ENCODE measurements around the gene F11. TPM values are rescaled to one million over a fixed set of nuclear protein-coding genes. Genes with fewer than 3 reads are reported as not detected.
"Not testable (repeated sequence)": the region's sequence is repeated elsewhere in the genome, so short reads cannot be mapped to it uniquely, and the experiment has no call there.

F11 gene
- total RNA-seq, 2 experiments from 2014 or later: not detected

DNA sequence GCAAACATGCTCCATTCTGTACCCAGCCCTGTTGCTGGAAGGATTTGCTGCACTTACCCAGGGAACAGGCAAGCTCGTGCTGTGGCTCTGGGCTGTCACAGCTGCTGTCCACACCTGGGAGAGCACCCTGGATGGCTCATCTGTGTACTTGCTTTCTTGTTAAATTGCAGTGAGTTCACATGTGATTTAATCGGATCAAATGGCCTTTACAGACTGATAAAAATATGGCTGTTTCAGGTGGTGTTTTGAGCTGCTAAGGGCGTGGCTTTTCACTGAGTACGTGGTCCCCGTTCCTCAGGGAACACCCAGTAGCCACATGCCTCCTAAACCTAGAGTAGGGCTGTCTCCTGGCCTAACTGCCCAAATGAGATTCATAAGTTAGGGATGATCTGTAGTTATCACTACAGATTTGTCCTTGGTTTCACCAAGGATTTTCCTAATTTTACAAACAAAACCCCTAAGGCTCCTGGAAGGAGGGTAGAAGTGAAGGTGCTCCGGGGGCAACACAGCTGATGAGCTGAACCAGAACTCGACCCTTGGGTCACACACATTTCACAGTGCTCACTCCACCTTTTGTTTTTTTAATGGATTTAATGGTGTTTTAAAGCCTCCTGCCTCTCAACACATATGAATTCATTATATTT, 25.0 kb upstream of the F11 start:
- Mint-ChIP-seq H3K27ac (no peak overlapping the region), H3K4me1 (no peaks in the 10 kb centered on the region), H3K4me3 (no peak overlapping the region), H3K9me3 (no peaks in the 10 kb centered on the region), H3K36me3 (ENCODE audit: low read depth) (no peaks in the 10 kb centered on the region), H3K27me3 (no peaks in the 10 kb centered on the region)
- POLR2A ChIA-PET: no interaction called here
- CTCF ChIA-PET: no interaction called here
- DNase-seq: no peak

DNA sequence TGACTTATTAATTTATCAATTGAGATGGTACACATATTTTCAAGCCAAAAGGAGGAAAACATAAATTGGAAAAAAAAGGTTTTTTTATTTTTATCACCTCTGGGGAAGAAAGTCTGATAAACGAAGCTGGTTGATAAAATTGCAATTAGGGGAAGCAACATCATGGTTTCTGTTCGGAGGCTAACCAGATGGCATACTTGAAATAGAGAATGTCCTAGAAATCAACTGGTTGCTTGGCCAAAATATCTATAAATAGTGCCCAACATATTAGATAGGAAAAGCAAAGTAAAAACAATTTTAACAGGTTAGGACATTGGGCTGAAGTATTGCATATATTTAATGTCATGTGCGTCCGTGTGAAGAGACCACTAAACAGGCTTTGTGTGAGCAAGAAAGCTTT, 24.4 kb upstream of the F11 start:
- no peak for DNase-seq
- no peak overlapping the region for H3K4me3 Mint-ChIP-seq
- ChIA-PET POLR2A (no interaction called here), CTCF (no interaction called here)
- H3K27me3 Mint-ChIP-seq: no peaks in the 10 kb centered on the region
- no peaks in the 10 kb centered on the region for H3K36me3 Mint-ChIP-seq (ENCODE audit: low read depth)
- H3K27ac Mint-ChIP-seq: no peak overlapping the region
- H3K9me3 Mint-ChIP-seq: no peaks in the 10 kb centered on the region
- no peaks in the 10 kb centered on the region for H3K4me1 Mint-ChIP-seq

DNA sequence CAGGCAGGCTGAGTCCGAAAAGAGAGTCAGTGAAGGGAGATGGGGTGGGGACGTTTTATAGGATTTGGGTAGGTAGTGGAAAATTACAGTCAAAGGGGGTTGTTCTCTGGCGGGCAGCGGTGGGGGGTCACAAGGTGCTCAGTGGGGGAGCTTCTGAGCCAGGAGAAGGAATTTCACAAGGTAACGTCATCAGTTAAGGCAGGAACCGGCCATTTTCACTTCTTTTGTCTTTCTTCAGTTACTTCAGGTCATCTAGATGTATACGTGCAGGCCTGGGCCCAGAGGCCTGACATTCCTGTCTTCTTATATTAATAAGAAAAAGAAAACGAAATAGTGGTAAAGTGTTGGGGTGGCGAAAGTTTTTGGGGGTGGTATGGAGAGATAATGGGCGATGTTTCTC, 24.0 kb upstream of the F11 start:
- CTCF ChIA-PET; H3K27me3 Mint-ChIP-seq; H3K4me1 Mint-ChIP-seq; H3K9me3 Mint-ChIP-seq; H3K4me3 Mint-ChIP-seq; POLR2A ChIA-PET; DNase-seq; H3K36me3 Mint-ChIP-seq (ENCODE audit: low read depth); H3K27ac Mint-ChIP-seq: not testable (repeated sequence)

DNA sequence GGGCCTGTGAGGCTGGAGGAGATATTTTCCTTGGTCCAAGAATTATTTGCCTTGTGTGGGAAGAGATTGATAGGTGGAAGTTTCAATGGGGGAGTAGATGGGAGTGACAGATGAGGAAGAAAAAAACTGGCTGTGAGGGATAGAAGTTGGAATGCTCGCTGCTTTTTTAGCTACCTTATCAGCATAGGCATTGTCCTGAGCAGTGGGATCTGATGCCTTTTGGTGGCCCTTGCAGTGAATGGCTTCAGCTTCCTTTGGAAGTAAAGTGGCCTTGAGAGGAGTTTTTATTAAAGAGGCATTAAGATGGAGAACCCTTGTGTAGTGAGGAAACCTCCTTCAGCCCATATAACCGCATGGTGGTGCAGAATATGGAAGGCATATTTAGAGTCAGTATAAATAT, 22.7 kb upstream of the F11 start:
- CTCF ChIA-PET: no interaction called here
- no peak for DNase-seq
- Mint-ChIP-seq H3K36me3 (ENCODE audit: low read depth) (no peaks in the 10 kb centered on the region), H3K4me3 (no peak overlapping the region), H3K27ac (no peak overlapping the region), H3K9me3 (no peaks in the 10 kb centered on the region), H3K4me1 (no peaks in the 10 kb centered on the region), H3K27me3 (no peaks in the 10 kb centered on the region)
- POLR2A ChIA-PET: no interaction called here

DNA sequence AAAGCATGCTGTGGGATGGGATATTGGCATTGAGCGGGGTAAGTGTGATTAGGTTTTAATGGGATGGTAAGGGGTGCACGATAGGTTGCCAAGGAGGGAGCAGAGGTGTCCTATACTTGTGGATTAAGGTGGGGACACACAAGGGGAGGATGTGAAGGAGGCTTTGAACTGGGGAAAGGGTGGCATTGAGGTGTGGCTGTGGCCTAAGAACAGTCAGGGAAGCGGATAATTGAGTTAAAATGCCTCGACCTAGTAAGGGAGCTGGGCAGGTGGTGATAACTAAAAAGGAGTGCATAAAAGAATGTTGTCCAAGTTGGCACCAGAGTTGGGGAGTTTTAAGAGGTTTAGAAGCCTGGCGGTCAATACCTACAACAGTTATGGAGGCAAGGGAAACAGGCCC, 21.2 kb upstream of the F11 start:
- Mint-ChIP-seq H3K4me1 (no peaks in the 10 kb centered on the region), H3K4me3 (no peak overlapping the region), H3K9me3 (no peaks in the 10 kb centered on the region), H3K27me3 (no peaks in the 10 kb centered on the region), H3K27ac (no peak overlapping the region), H3K36me3 (ENCODE audit: low read depth) (no peaks in the 10 kb centered on the region)
- ChIA-PET POLR2A (no interaction called here), CTCF (no interaction called here)
- DNase-seq: no peak

DNA sequence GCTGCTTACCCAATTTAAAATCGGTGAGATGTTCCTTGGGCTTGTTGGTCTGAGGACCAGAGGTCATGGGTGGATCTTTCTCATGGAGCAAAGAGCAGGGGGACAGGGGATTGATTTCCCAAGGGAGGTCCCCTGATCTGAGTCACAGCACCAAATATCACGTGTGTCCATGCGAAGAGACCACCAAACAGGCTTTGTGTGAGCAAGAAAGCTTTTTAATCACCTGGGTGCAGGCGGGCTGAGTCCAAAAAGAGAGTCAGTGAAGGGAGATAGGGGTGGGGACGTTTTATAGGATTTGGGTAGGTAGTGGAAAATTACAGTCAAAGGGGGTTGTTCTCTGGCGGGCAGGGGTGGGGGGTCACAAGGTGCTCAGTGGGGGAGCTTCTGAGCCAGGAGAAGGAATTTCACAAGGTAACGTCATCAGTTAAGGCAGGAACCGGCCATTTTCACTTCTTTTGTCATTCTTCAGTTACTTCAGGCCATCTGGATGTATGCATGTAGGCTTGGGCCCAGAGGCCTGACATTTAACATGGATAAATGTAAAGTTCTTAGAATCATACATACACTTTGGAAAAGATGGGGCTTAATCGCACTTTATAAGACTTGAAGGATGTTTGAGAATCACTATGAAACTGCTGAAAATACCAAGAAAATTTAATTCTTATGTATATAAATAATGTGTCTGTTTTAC, 18.8 kb upstream of the F11 start:
- CTCF ChIA-PET; DNase-seq; H3K9me3 Mint-ChIP-seq; POLR2A ChIA-PET; H3K36me3 Mint-ChIP-seq (ENCODE audit: low read depth); H3K4me3 Mint-ChIP-seq; H3K27me3 Mint-ChIP-seq; H3K27ac Mint-ChIP-seq; H3K4me1 Mint-ChIP-seq: not testable (repeated sequence)

DNA sequence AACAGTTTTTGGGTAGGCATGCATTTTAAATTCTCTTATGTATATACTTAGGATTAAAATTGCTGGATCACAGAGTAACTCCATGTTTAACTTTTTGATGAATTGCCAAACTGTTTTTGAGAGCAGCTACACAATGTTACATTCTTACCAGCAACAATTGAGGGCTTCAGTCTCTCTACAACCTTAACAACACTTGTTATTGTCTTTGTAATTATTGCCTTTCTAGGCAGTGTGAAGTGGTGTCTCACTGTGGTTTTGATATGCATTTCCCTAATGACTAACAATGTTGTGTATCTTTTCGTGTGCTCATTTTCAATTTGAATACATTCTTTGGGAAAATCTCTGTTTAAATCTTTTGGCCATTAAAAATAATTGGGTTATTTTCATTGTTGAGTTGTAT, 17.3 kb upstream of the F11 start:
- ChIA-PET CTCF (no interaction called here), POLR2A (no interaction called here)
- no peak overlapping the region for H3K4me3 Mint-ChIP-seq
- H3K27me3 Mint-ChIP-seq: no peaks in the 10 kb centered on the region
- H3K9me3 Mint-ChIP-seq: no peaks in the 10 kb centered on the region
- H3K36me3 Mint-ChIP-seq (ENCODE audit: low read depth): no peaks in the 10 kb centered on the region
- H3K4me1 Mint-ChIP-seq: no peaks in the 10 kb centered on the region
- DNase-seq: no peak
- no peak overlapping the region for H3K27ac Mint-ChIP-seq

DNA sequence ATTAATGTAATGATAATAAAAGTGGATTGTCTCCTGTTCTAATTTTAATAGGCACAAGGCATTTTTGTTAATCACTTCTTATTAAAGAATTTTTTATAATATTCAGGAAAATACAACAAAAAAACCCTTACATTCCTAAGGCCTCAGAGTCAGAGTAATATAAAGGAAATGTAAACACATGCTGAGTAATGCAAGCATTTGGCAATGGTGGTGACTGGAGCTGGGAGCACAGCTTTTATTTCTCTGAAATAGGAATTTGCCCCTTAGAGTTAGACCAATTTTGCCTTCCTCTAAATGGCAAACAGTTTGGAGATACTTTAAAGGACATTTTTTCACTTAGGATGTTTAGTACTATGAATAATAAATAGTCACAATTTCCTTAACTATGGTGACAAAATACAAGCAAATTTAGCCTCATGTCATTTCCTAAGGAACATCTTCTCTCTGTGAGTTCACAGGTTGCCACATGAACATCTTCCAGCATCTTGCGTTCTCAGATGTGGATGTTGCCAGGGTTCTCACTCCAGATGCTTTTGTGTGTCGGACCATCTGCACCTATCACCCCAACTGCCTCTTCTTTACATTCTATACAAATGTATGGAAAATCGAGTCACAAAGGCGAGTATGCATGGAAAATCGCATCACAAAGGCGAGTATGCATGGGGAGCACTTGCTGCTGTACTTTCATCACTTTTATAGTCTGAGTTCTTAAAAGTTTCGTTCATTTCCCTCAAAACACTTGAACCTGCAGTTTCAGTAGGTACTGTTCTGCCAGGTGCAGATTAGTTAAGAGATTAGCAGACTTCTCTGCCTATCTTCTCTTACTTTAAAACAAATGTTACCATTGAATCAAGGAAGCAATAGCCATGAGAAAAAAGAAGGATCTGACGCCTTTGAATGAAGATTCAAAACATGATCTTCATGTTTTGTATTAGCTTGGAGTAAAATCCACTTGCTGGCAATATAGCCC, 15.9 kb upstream of the F11 start:
- CTCF ChIA-PET: no interaction called here
- Mint-ChIP-seq H3K36me3 (ENCODE audit: low read depth) (no peaks in the 10 kb centered on the region), H3K27me3 (no peaks in the 10 kb centered on the region), H3K9me3 (no peaks in the 10 kb centered on the region), H3K4me3 (no peak overlapping the region), H3K4me1 (no peaks in the 10 kb centered on the region), H3K27ac (no peak overlapping the region)
- POLR2A ChIA-PET: no interaction called here
- DNase-seq: no peak

DNA sequence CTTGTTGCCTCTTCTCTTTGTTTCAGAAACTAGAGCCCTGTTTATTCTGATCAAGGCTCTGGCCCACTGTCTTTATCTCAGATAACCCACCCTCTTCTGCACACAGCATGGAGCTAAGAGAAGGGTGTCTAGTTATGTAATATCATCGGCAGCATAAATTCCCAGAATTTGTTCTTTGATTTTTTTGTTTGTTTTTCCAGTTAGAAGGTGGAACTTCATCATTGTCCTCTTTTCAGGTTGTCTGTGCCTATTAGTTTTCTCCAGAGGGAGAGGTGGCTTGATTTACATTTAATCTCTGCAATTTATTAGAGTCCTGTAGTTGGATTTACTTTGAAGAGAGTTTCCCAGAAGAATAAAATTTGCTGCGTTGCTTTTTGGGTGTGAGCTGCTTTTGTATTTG, 15.2 kb upstream of the F11 start:
- Mint-ChIP-seq H3K27ac (no peak overlapping the region), H3K4me1 (no peaks in the 10 kb centered on the region), H3K36me3 (ENCODE audit: low read depth) (no peaks in the 10 kb centered on the region), H3K27me3 (no peaks in the 10 kb centered on the region), H3K9me3 (no peaks in the 10 kb centered on the region), H3K4me3 (no peak overlapping the region)
- no peak for DNase-seq
- POLR2A ChIA-PET: no interaction called here
- CTCF ChIA-PET: no interaction called here

DNA sequence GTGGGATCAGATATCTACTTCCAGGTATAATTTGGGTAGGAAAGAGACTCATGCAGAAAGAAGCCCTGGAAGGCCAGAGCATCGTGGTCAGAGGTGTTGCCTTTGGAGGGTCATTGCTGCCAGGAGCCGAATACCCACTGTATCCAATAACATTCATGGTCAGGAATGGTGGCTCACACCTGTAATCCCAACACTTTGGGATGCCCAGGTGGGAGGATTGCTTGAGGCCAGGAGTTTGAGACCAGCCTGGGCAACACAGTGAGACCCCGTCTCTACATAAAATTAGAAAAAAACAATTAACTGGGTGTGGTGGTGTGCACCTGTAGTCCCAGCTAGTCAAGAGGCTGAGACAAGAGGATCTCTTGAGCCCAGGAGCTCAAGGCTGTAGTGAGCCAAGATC, 10.9 kb upstream of the F11 start:
- H3K4me1 Mint-ChIP-seq: no peaks in the 10 kb centered on the region
- CTCF ChIA-PET: no interaction called here

DNA sequence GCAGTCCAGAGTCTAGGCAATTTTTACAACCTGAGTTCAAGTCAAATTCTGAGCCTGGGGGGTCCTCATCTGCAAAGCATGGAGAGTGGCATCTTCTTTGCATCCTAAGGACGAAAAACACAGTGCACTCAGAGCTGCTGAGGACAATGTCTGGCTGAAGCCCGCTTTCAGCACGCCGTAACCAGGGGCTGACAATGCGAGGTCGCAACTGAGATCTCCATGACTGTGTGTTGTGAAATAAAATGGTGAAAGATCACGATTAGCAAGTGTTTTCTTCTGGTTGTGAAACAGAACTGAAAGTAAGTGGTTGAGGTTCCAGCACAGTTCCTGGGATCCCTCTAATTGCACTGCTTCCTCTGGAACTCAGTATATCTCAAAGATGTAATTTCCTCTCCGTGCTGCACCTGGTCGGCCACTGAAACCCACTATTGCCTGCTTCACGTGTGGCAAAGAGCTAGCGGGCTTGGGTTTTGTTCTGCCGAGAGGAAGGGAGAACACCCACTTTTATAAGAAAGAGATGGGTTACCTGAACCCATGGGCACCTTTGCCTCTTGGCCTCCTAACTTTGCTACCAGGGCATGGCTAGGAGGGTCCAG, 7.7 kb upstream of the F11 start:
- H3K4me3 Mint-ChIP-seq: no peak overlapping the region
- ChIA-PET POLR2A (no interaction called here), CTCF (no interaction called here)
- H3K36me3 Mint-ChIP-seq (ENCODE audit: low read depth): no peaks in the 10 kb centered on the region
- H3K27ac Mint-ChIP-seq: no peak overlapping the region
- H3K4me1 Mint-ChIP-seq: no peaks in the 10 kb centered on the region
- DNase-seq: no peak
- H3K27me3 Mint-ChIP-seq: no peaks in the 10 kb centered on the region
- H3K9me3 Mint-ChIP-seq: no peaks in the 10 kb centered on the region

More for the DNA sequence above, 10.9 kb upstream of the F11 start:
- Mint-ChIP-seq H3K27me3 (no peaks in the 10 kb centered on the region), H3K4me3 (no peak overlapping the region), H3K27ac (no peak overlapping the region), H3K36me3 (ENCODE audit: low read depth) (no peaks in the 10 kb centered on the region), H3K9me3 (no peaks in the 10 kb centered on the region)
- POLR2A ChIA-PET: no interaction called here
- DNase-seq: no peak

DNA sequence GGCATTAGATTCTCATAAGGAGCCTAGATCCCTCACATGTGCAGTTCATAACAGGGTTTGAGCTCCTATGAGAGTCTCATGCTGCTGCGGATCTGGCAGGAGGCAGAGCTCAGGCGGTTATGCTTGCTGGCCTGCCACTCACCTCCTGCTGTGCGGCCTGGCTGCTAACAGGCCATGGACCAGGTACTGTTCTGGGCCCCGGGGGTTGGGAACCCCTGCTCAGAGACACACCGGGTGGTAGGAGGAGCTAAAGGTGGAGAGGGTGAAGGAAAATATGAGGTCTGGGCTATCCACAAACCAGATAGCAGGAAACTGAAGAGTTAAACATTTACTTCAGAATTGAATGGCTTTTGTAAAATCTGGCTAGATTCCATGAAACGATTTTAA, 5.9 kb upstream of the F11 start:
- ChIA-PET CTCF (no interaction called here), POLR2A (no interaction called here)
- Mint-ChIP-seq H3K4me3 (no peak overlapping the region), H3K9me3 (no peaks in the 10 kb centered on the region), H3K27me3 (no peaks in the 10 kb centered on the region), H3K36me3 (ENCODE audit: low read depth) (no peaks in the 10 kb centered on the region), H3K4me1 (no peaks in the 10 kb centered on the region), H3K27ac (no peak overlapping the region)
- DNase-seq: no peak

DNA sequence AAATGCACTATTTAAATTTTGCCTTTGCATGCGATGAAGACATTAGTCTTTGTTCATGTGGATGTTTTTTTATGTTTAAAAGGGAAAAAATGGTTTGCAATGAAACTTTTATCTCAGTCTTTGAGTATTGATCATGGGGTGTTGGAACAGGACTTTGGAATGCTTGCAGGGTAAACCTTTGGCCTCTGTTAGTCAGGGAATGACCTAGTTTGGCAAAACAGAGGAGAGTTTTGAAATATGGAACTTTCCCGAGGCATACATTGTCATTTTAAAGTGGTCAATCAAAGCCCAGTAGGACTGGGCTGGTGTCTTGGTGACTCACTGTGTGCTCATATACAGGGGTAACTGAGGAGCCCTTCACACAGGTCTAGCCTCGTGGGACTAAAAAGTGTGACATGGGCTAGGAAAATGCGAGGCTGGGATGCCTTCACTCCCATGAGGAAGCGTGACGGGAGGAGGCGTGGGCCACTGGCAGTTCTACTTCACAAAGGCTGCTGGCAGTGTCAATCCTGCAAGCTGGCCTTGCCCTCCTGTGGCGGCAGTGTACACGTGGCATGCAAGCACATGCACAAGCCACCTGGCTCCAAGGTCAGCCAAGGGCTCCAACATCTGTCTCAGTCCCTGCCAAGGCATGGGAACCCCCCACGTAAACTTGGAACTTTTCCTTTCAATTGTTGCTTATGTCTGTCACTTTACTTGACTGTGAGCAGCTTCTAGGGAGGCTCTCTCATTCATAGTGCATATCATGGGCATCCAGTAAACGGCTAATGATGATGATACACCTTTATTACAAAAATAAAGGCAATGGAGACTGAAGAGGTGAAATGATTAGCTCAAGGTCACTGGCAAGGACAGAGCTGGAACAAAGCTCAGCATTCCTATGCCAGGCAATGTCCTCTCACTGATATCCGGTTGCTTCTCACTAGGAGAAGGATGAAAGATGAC, 5.2 kb upstream of the F11 start:
- no peaks in the 10 kb centered on the region for H3K4me1 Mint-ChIP-seq
- no peaks in the 10 kb centered on the region for H3K36me3 Mint-ChIP-seq (ENCODE audit: low read depth)
- no peaks in the 10 kb centered on the region for H3K9me3 Mint-ChIP-seq
- no peak for DNase-seq
- ChIA-PET POLR2A (no interaction called here), CTCF (no interaction called here)
- H3K27me3 Mint-ChIP-seq: no peaks in the 10 kb centered on the region
- H3K27ac Mint-ChIP-seq: no peak overlapping the region
- no peak overlapping the region for H3K4me3 Mint-ChIP-seq

Data from activated CD4-positive, alpha-beta memory T cell treated with anti-CD3 and anti-CD28 coated beads, Interleukin-2, amount 10 ng/mL, durations not matched to agents 7 days and 5 days (primary cell).